Measurements from ENCODE around the gene ATP6V0A1. TPM values are rescaled to one million over a fixed set of nuclear protein-coding genes. Genes with fewer than 3 reads are reported as not detected.

Gene ATP6V0A1
- total and polyA plus RNA-seq, 2 experiments from 2014 or later: 23.9 to 42.3 TPM

- Mint-ChIP-seq H3K4me1 (peaks cover 34% of the 10 kb centered on the region), H3K27me3 (ENCODE audit: insufficient read depth, low read depth, poor library complexity) (peaks cover 36% of the 10 kb centered on the region), H3K36me3 (ENCODE audit: low read depth) (peaks cover 3% of the 10 kb centered on the region; the same call in 1 of the 3 replicates), H3K27ac (no peak overlapping the region), H3K4me3 (peak overlapping the region; percentile 91), H3K9me3 (no peaks in the 10 kb centered on the region; the same call in 2 of the 3 replicates)
- peaks cover 34% of the 10 kb centered on the region for H3K4me1 ChIP-seq (ENCODE audit: insufficient read depth)
- no peak overlapping the region for H3K27ac ChIP-seq (ENCODE audit: low read depth)
- no peak overlapping the region for H2AFZ ChIP-seq
- peak overlapping the region; percentile 97 for H3K4me3 ChIP-seq
- peaks cover 18% of the 10 kb centered on the region for H3K79me2 ChIP-seq (replicated peaks; ENCODE audit: insufficient read depth)
- ATAC-seq (peak; percentile 21), DNase-seq (ENCODE audit: low spot score) (peak; percentile 55)
- peaks cover 34% of the 10 kb centered on the region for H3K27me3 ChIP-seq (ENCODE audit: insufficient read depth)
- peaks cover 12% of the 10 kb centered on the region; the same call in 1 of the 2 replicates for H3F3A ChIP-seq (replicated peaks; ENCODE audit: low read depth)
- no peaks in the 10 kb centered on the region for H3K9me2 ChIP-seq (ENCODE audit: insufficient read depth)
- no peaks in the 10 kb centered on the region for H3K36me3 ChIP-seq (ENCODE audit: insufficient read depth)
- TF ChIP-seq NANOG (IDR thresholded peaks at IDR 0.05; ENCODE audit: borderline replicate concordance) (no peak), ZNF114 (CRISPR knock-in tag; IDR thresholded peaks at IDR 0.05) (no peak)
- peaks cover 7% of the 10 kb centered on the region for H4K20me1 ChIP-seq (replicated peaks; ENCODE audit: insufficient read depth)
- peak overlapping the region; percentile 100 for H3K4me2 ChIP-seq
These were observed 37.0 kb upstream of the ATP6V0A1 start for GRCh38 chr17:42421507-42422338.

GRCh38 chr17:42422412-42422957, 36.2 kb upstream of the ATP6V0A1 start:
- Histone ChIP-seq H3K27ac (ENCODE audit: low read depth) (no peak overlapping the region), H3K4me1 (ENCODE audit: insufficient read depth) (peaks cover 34% of the 10 kb centered on the region), H3K4me3 (peak overlapping the region; percentile 97), H3K4me2 (peak overlapping the region; percentile 100), H3K79me2 (replicated peaks; ENCODE audit: insufficient read depth) (peaks cover 18% of the 10 kb centered on the region), H2AFZ (peak overlapping the region; percentile 90), H3F3A (replicated peaks; ENCODE audit: low read depth) (peaks cover 12% of the 10 kb centered on the region; the same call in 1 of the 2 replicates), H4K20me1 (replicated peaks; ENCODE audit: insufficient read depth) (peaks cover 7% of the 10 kb centered on the region), H3K27me3 (ENCODE audit: insufficient read depth) (peaks cover 34% of the 10 kb centered on the region), H3K9me2 (ENCODE audit: insufficient read depth) (no peaks in the 10 kb centered on the region), H3K36me3 (ENCODE audit: insufficient read depth) (no peaks in the 10 kb centered on the region)
- Mint-ChIP-seq H3K4me3 (peak overlapping the region; percentile 91), H3K4me1 (peaks cover 34% of the 10 kb centered on the region), H3K36me3 (ENCODE audit: low read depth) (peaks cover 3% of the 10 kb centered on the region; the same call in 1 of the 3 replicates), H3K9me3 (no peaks in the 10 kb centered on the region; the same call in 2 of the 3 replicates), H3K27ac (no peak overlapping the region; the same call in 1 of the 2 replicates), H3K27me3 (ENCODE audit: insufficient read depth, low read depth, poor library complexity) (peaks cover 36% of the 10 kb centered on the region)
- peak; percentile 70 for DNase-seq (ENCODE audit: low spot score)
- ATAC-seq: peak; percentile 37
- TF ChIP-seq CTCF (conservative IDR thresholded peaks at IDR 0.05; ENCODE audit: low read depth in 2 of 2) (no peak), EZH2phosphoT487 (IDR thresholded peaks at IDR 0.05; ENCODE audit: unreplicated experiment) (no peak)

All from GM23338 (cell line).